Peyer's patch (tissue), 4 donors: ENCODE measurements around the gene RUNDC3A.

ENCODE experiments used
- POLR2A ChIP-seq, 2 donors: fragments of 450-650 bp; IDR thresholded peaks; one replicate each; pipeline ENCODE4 v1.5.1; 2017; ENCODE audit warnings: antibody characterized with exemption in 2 of 2, mild to moderate bottlenecking in 2 of 2, moderate library complexity in 2 of 2
- TF ChIP-seq, protein P1 (sequence below), 6 experiments: fragments of 450-650 bp in 4 of 6; fragments of 200-600 bp in 2 of 6; sonication (generic) in 1 of 6; IDR thresholded peaks; one replicate each; pipeline ENCODE4 v1.5.1; 2017 to 2019; ENCODE audit warnings: antibody characterized with exemption in 6 of 6, mild to moderate bottlenecking in 3 of 6, moderate library complexity in 1 of 6

- TF ChIP-seq, protein P1, sequence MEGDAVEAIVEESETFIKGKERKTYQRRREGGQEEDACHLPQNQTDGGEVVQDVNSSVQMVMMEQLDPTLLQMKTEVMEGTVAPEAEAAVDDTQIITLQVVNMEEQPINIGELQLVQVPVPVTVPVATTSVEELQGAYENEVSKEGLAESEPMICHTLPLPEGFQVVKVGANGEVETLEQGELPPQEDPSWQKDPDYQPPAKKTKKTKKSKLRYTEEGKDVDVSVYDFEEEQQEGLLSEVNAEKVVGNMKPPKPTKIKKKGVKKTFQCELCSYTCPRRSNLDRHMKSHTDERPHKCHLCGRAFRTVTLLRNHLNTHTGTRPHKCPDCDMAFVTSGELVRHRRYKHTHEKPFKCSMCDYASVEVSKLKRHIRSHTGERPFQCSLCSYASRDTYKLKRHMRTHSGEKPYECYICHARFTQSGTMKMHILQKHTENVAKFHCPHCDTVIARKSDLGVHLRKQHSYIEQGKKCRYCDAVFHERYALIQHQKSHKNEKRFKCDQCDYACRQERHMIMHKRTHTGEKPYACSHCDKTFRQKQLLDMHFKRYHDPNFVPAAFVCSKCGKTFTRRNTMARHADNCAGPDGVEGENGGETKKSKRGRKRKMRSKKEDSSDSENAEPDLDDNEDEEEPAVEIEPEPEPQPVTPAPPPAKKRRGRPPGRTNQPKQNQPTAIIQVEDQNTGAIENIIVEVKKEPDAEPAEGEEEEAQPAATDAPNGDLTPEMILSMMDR (IDR thresholded peaks at IDR 0.05) = no peak
- TF ChIP-seq POLR2A (IDR thresholded peaks at IDR 0.05) = no peak
Observed at GRCh38 chr17:44262654-44263225, 45.7 kb upstream of the RUNDC3A start.
